ENCODE results near the gene SEC16B.
A peak's percentile ranks its signal among the peaks of the same experiment; 100 is the strongest.

SEC16B gene

DNA sequence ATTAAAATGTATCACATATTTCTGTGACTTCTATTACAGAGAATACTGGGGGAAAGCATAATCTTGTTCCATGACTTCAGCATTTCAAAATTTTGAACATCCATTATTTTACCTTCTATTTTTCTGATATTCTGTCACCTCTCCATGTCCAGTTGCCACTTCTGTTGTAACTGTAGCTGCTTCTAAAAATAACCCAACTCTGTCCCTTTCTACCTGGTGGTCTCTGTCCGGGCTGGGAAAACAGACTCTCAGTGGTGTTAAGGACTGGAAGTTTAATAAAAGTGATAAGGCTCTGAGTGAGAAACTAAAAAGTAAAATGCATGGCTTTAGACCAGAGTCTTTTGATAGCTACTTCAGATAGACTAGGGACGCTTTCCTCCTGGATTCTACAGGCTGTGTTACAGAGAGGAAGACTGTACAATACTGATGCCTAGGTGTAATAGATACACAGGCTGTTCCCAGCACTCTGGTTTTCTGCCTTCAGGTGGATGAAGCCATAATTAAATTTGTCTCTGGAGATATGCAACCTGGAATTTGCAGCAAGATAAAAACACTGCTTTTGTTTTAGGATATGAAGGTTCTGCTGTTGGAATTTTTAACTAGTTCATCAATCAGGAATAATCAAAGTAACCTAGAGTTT lies 42.1 kb upstream of the SEC16B start:
- no peak overlapping the region for H3K9ac ChIP-seq (ENCODE audit: low read length)
- H2BK5ac ChIP-seq (ENCODE audit: low read depth, low read length, poor library complexity, severe bottlenecking) = no peak overlapping the region
- H3K27ac ChIP-seq (ENCODE audit: low read length, poor library complexity, severe bottlenecking) = no peak overlapping the region
- H3K27me3 ChIP-seq (ENCODE audit: control insufficient read depth in 1 of 2, insufficient read depth in 1 of 2, low read length in 2 of 2) = no peaks in the 10 kb centered on the region
- H4K8ac ChIP-seq (ENCODE audit: low read length) = no peak overlapping the region
- no peaks in the 10 kb centered on the region for H3K79me1 ChIP-seq (replicated peaks; ENCODE audit: low read length, poor library complexity, severe bottlenecking)
- H3K9me3 ChIP-seq (ENCODE audit: control insufficient read depth, low read length) = peaks cover 2% of the 10 kb centered on the region
- no peak overlapping the region for H3K23ac ChIP-seq (ENCODE audit: low read length in 2 of 2)
- peaks cover 0 to 16% of the 10 kb centered on the region in 2 experiments for H3K36me3 ChIP-seq (ENCODE audit: control insufficient read depth in 1 of 2, insufficient read depth in 2 of 2, low read depth in 1 of 2, low read length in 2 of 2)
- no peak overlapping the region for H2BK15ac ChIP-seq (ENCODE audit: low read depth, poor library complexity, severe bottlenecking)
- H3K4me2 ChIP-seq (ENCODE audit: low read length, poor library complexity, severe bottlenecking) = no peak overlapping the region
- no peak overlapping the region for H2BK120ac ChIP-seq (ENCODE audit: low read depth, low read length)
- H2AK5ac ChIP-seq (ENCODE audit: low read length, severe bottlenecking) = no peak overlapping the region
- H3K18ac ChIP-seq (ENCODE audit: low read depth in 1 of 2, low read length in 2 of 2) = no peak overlapping the region
- no peak overlapping the region for H2BK12ac ChIP-seq (ENCODE audit: low read length in 2 of 2)
- no peak overlapping the region for H3K4ac ChIP-seq (ENCODE audit: low read depth in 1 of 2, low read length in 2 of 2)
- no peak overlapping the region for H3K14ac ChIP-seq (ENCODE audit: low read length in 2 of 2)
- H4K91ac ChIP-seq (ENCODE audit: low read length) = no peak overlapping the region
- H3K4me1 ChIP-seq (ENCODE audit: control insufficient read depth, insufficient read depth, low read depth, low read length) = no peaks in the 10 kb centered on the region
- 95% methylated on average over 2 of the region's 2 CpGs for WGBS
- H2AFZ ChIP-seq (ENCODE audit: low read depth, low read length) = no peak overlapping the region
- no peak overlapping the region for H3K4me3 ChIP-seq (ENCODE audit: insufficient read depth in 1 of 2, low read depth in 1 of 2, low read length in 2 of 2)
- DNase-seq = no peak

DNA sequence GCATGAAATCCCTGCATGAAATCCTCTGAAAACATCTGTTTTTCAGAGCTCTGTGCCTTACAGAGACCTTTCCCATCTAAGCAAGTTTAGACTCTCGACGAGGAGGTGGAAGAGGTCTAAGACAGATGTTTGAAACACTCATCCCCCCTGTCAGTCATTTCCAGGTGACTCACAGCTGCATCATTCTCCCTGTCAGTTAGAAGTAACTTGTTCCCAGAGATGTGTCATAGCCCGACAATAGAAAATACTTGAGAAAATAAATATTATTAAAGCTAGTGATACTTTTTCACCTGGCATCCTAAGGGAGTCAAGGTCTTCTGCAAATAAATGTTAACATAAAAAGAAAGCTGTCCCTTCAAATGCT lies 41.6 kb upstream of the SEC16B start:
- H3K27me3 ChIP-seq (ENCODE audit: control insufficient read depth in 1 of 2, insufficient read depth in 1 of 2, low read length in 2 of 2) = no peaks in the 10 kb centered on the region
- H2BK5ac ChIP-seq (ENCODE audit: low read depth, low read length, poor library complexity, severe bottlenecking) = no peak overlapping the region
- H3K27ac ChIP-seq (ENCODE audit: low read length, poor library complexity, severe bottlenecking) = no peak overlapping the region
- H2AFZ ChIP-seq (ENCODE audit: low read depth, low read length) = no peak overlapping the region
- no peak overlapping the region for H4K8ac ChIP-seq (ENCODE audit: low read length)
- WGBS = 9% methylated on average over 2 of the region's 3 CpGs
- DNase-seq = peak; percentile 31
- no peak overlapping the region for H3K14ac ChIP-seq (ENCODE audit: low read length in 2 of 2)
- H2BK15ac ChIP-seq (ENCODE audit: low read depth, poor library complexity, severe bottlenecking) = no peak overlapping the region
- no peaks in the 10 kb centered on the region for H3K4me1 ChIP-seq (ENCODE audit: control insufficient read depth, insufficient read depth, low read depth, low read length)
- no peak overlapping the region for H4K91ac ChIP-seq (ENCODE audit: low read length)
- H2BK12ac ChIP-seq (ENCODE audit: low read length in 2 of 2) = no peak overlapping the region
- no peak overlapping the region for H3K4me2 ChIP-seq (ENCODE audit: low read length, poor library complexity, severe bottlenecking)
- no peak overlapping the region for H3K4me3 ChIP-seq (ENCODE audit: insufficient read depth in 1 of 2, low read depth in 1 of 2, low read length in 2 of 2)
- no peak overlapping the region for H2BK120ac ChIP-seq (ENCODE audit: low read depth, low read length)
- no peak overlapping the region for H3K23ac ChIP-seq (ENCODE audit: low read length in 2 of 2)
- H3K18ac ChIP-seq (ENCODE audit: low read depth in 1 of 2, low read length in 2 of 2) = no peak overlapping the region
- H3K9me3 ChIP-seq (ENCODE audit: control insufficient read depth, low read length) = no peaks in the 10 kb centered on the region
- no peak overlapping the region for H3K4ac ChIP-seq (ENCODE audit: low read depth in 1 of 2, low read length in 2 of 2)
- H2AK5ac ChIP-seq (ENCODE audit: low read length, severe bottlenecking) = no peak overlapping the region
- H3K9ac ChIP-seq (ENCODE audit: low read length) = no peak overlapping the region
- no peaks in the 10 kb centered on the region for H3K79me1 ChIP-seq (replicated peaks; ENCODE audit: low read length, poor library complexity, severe bottlenecking)
- H3K36me3 ChIP-seq (ENCODE audit: control insufficient read depth in 1 of 2, insufficient read depth in 2 of 2, low read depth in 1 of 2, low read length in 2 of 2) = peaks cover 0 to 11% of the 10 kb centered on the region in 2 experiments

DNA sequence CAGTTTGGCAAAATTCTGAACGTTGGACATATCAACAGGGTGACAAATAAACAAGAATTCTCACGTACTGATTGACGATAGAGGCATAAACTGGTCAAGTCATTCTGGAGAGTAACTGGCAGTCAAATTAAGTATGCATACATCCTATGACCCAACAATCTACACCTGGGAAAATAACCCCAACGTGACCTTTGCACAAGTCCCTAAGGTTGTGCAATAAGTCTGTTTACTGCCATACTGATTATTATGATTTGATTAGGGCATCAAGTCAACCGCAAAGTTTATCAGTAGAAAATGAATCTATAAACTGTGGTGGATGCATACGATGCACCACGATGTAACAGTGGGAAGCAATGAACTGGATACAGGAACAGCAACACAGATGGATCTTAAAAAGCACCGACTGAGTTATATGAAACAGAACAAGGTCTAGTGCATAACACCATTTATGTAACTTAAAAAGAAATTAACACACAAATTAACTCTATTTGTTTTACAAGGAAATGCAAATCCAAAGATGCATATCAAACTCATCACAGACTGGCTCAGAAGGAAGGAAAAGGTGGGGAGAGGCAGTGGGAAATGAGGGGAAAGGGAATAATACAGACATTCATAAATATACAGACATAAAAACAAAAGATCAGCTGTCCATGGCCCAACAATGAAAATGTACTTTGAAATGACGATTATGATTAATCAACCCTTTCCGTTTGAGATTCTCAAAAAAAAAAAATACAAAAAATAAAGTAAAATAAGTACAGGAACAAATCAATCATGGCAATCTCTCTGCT lies 41.0 kb upstream of the SEC16B start:
- H3K23ac ChIP-seq (ENCODE audit: low read length in 2 of 2) = no peak overlapping the region
- no peak overlapping the region for H4K91ac ChIP-seq (ENCODE audit: low read length)
- H2BK120ac ChIP-seq (ENCODE audit: low read depth, low read length) = no peak overlapping the region
- no peak overlapping the region for H2BK15ac ChIP-seq (ENCODE audit: low read depth, poor library complexity, severe bottlenecking)
- H3K36me3 ChIP-seq (ENCODE audit: control insufficient read depth in 1 of 2, insufficient read depth in 2 of 2, low read depth in 1 of 2, low read length in 2 of 2) = peaks cover 0 to 6% of the 10 kb centered on the region in 2 experiments
- H3K79me1 ChIP-seq (replicated peaks; ENCODE audit: low read length, poor library complexity, severe bottlenecking) = no peaks in the 10 kb centered on the region
- H3K18ac ChIP-seq (ENCODE audit: low read depth in 1 of 2, low read length in 2 of 2) = no peak overlapping the region
- no peak for DNase-seq
- H3K14ac ChIP-seq (ENCODE audit: low read length in 2 of 2) = no peak overlapping the region
- H3K9ac ChIP-seq (ENCODE audit: low read length) = no peak overlapping the region
- no peak overlapping the region for H2AFZ ChIP-seq (ENCODE audit: low read depth, low read length)
- H3K27ac ChIP-seq (ENCODE audit: low read length, poor library complexity, severe bottlenecking) = no peak overlapping the region
- 84% methylated on average over 7 of the region's 10 CpGs for WGBS
- no peak overlapping the region for H2BK5ac ChIP-seq (ENCODE audit: low read depth, low read length, poor library complexity, severe bottlenecking)
- H4K8ac ChIP-seq (ENCODE audit: low read length) = no peak overlapping the region
- H2AK5ac ChIP-seq (ENCODE audit: low read length, severe bottlenecking) = no peak overlapping the region
- H3K27me3 ChIP-seq (ENCODE audit: control insufficient read depth in 1 of 2, insufficient read depth in 1 of 2, low read length in 2 of 2) = no peaks in the 10 kb centered on the region
- H3K4me2 ChIP-seq (ENCODE audit: low read length, poor library complexity, severe bottlenecking) = no peak overlapping the region
- H3K4ac ChIP-seq (ENCODE audit: low read depth in 1 of 2, low read length in 2 of 2) = no peak overlapping the region
- H3K4me1 ChIP-seq (ENCODE audit: control insufficient read depth, insufficient read depth, low read depth, low read length) = no peaks in the 10 kb centered on the region
- H2BK12ac ChIP-seq (ENCODE audit: low read length in 2 of 2) = no peak overlapping the region
- H3K9me3 ChIP-seq (ENCODE audit: control insufficient read depth, low read length) = no peaks in the 10 kb centered on the region
- no peak overlapping the region for H3K4me3 ChIP-seq (ENCODE audit: insufficient read depth in 1 of 2, low read depth in 1 of 2, low read length in 2 of 2)

DNA sequence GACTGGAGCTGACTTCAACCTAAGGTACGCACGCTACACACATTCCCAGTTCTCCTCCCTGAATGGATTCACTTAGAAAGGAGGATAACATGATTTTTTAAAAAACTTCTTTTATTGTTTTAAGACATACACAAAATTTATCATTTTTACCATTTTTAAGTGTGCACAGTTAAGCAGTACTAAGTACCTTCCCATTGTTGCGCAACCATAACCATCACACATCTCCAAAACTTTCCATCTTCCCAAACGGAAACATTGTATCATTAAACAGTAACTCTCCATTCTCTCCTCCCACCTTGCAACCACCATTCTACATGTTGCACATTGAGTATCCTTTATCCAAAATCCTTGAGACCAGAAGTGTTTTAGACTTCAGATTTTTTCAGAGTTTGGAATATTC lies 36.2 kb upstream of the SEC16B start:
- Histone ChIP-seq H3K27ac (ENCODE audit: low read length, poor library complexity, severe bottlenecking) (no peak overlapping the region), H3K18ac (ENCODE audit: low read depth in 1 of 2, low read length in 2 of 2) (no peak overlapping the region), H2AK5ac (ENCODE audit: low read length, severe bottlenecking) (no peak overlapping the region), H3K4me1 (ENCODE audit: control insufficient read depth, insufficient read depth, low read depth, low read length) (peaks cover 2% of the 10 kb centered on the region), H3K23ac (ENCODE audit: low read length in 2 of 2) (no peak overlapping the region), H4K91ac (ENCODE audit: low read length) (no peak overlapping the region), H3K9me3 (ENCODE audit: control insufficient read depth, low read length) (no peaks in the 10 kb centered on the region), H3K14ac (ENCODE audit: low read length in 2 of 2) (no peak overlapping the region), H3K4ac (ENCODE audit: low read depth in 1 of 2, low read length in 2 of 2) (no peak overlapping the region), H2BK15ac (ENCODE audit: low read depth, poor library complexity, severe bottlenecking) (no peak overlapping the region), H4K8ac (ENCODE audit: low read length) (no peak overlapping the region), H2BK120ac (ENCODE audit: low read depth, low read length) (no peak overlapping the region), H3K27me3 (ENCODE audit: control insufficient read depth in 1 of 2, insufficient read depth in 1 of 2, low read length in 2 of 2) (no peaks in the 10 kb centered on the region), H3K79me1 (replicated peaks; ENCODE audit: low read length, poor library complexity, severe bottlenecking) (no peaks in the 10 kb centered on the region), H2BK12ac (ENCODE audit: low read length in 2 of 2) (no peak overlapping the region), H3K36me3 (ENCODE audit: control insufficient read depth in 1 of 2, insufficient read depth in 2 of 2, low read depth in 1 of 2, low read length in 2 of 2) (peaks cover 0 to 6% of the 10 kb centered on the region in 2 experiments), H3K4me3 (ENCODE audit: insufficient read depth in 1 of 2, low read depth in 1 of 2, low read length in 2 of 2) (no peak overlapping the region), H3K9ac (ENCODE audit: low read length) (no peak overlapping the region), H2BK5ac (ENCODE audit: low read depth, low read length, poor library complexity, severe bottlenecking) (no peak overlapping the region), H2AFZ (ENCODE audit: low read depth, low read length) (no peak overlapping the region), H3K4me2 (ENCODE audit: low read length, poor library complexity, severe bottlenecking) (no peak overlapping the region)
- DNase-seq = no peak
- WGBS = 91% methylated on average over 2 of the region's 4 CpGs
